Nucleus accumbens (tissue), 56 donors: ENCODE data around the gene SIX3.
A peak's percentile ranks its signal among the peaks of the same experiment; 100 is the strongest.

ENCODE experiments used
- DNase-seq, 56 donors: peaks; one replicate each; lab custom pipeline; 2025; lab: John Stamatoyannopoulos, UW

Gene SIX3

GRCh38 chr2:44942304-44943030 lies 965 bp downstream of the SIX3 start:
- peak in 9 of 56 donors; percentile 23 to 53 (median 40) for DNase-seq

GRCh38 chr2:44943031-44943692 lies 1.7 kb downstream of the SIX3 start:
- peak in 1 of 56 donors; percentile 28 for DNase-seq

- peak in 3 of 56 donors; percentile 24 to 43 (median 31) for DNase-seq
Observed at GRCh38 chr2:44943693-44944101, 2.2 kb downstream of the SIX3 start.

GRCh38 chr2:44944102-44944951 lies 2.8 kb downstream of the SIX3 start:
- DNase-seq: peak in 3 of 56 donors; percentile 20 to 44 (median 25)

GRCh38 chr2:44944952-44945612 lies 3.6 kb downstream of the SIX3 start:
- no peak for DNase-seq

- DNase-seq: no peak
Observed at GRCh38 chr2:44945676-44946371, 4.3 kb downstream of the SIX3 start.

GRCh38 chr2:44946372-44947027 lies 5.0 kb downstream of the SIX3 start:
- DNase-seq: no peak

- no peak for DNase-seq
Observed at GRCh38 chr2:44947028-44947375, 5.5 kb downstream of the SIX3 start.

- DNase-seq: peak in 3 of 56 donors; percentile 23 to 27 (median 26)
Observed at GRCh38 chr2:44948565-44949328, 7.2 kb downstream of the SIX3 start.

GRCh38 chr2:44949329-44950151 lies 8.0 kb downstream of the SIX3 start:
- peak in 34 of 56 donors; percentile 15 to 81 (median 47) for DNase-seq

- DNase-seq: no peak
Observed at GRCh38 chr2:44950646-44951045, 9.1 kb downstream of the SIX3 start.

- DNase-seq: no peak
Observed at GRCh38 chr2:44951124-44951523, 9.6 kb downstream of the SIX3 start.

GRCh38 chr2:44951714-44952113 lies 10.2 kb downstream of the SIX3 start:
- DNase-seq: peak in 7 of 56 donors; percentile 19 to 50 (median 37)

- peak in 21 of 56 donors; percentile 22 to 65 (median 40) for DNase-seq
Observed at GRCh38 chr2:44952143-44952805, 10.8 kb downstream of the SIX3 start.

GRCh38 chr2:44952806-44953498 lies 11.4 kb downstream of the SIX3 start:
- DNase-seq: peak in 1 of 56 donors; percentile 20

- no peak for DNase-seq
Observed at GRCh38 chr2:44953499-44953883, 12.0 kb downstream of the SIX3 start.
